CD4-positive, CD25-positive, alpha-beta regulatory T cell (primary cell): Measurements from ENCODE around the gene IL4I1. TPM values are rescaled to one million over a fixed set of nuclear protein-coding genes. Genes with fewer than 3 reads are reported as not detected.

Experiments
- ATAC-seq, 2 donors: fragments of 150-1000 bp; cut with Tn5 transposase; one replicate each; pipeline ENCODE4 v1.10.0; 2021; ENCODE audit warnings: low read depth in 2 of 2, moderate number of reproducible peaks in 2 of 2, moderate library complexity in 1 of 2
- DNase-seq, 3 donors: peaks; one replicate each; pipeline versions ENCODE4 v3.0.0 to v3.0.0-alpha.2; 2012 to 2022; ENCODE audit warnings: mixed read lengths in 1 of 3
- H3K27ac ChIP-seq: one replicate; pipeline ENCODE4 v1.7.0; 2013; ENCODE audit warnings: mild to moderate bottlenecking, low read length; ENCODE audit not compliant: insufficient read depth, poor library complexity, severe bottlenecking
- H3K27me3 ChIP-seq: one replicate; pipeline ENCODE4 v1.7.0; 2013; ENCODE audit warnings: low read length; ENCODE audit not compliant: control insufficient read depth, insufficient read depth
- H3K36me3 ChIP-seq: one replicate; pipeline ENCODE4 v1.7.0; 2013; ENCODE audit warnings: mild to moderate bottlenecking, low read length, moderate library complexity; ENCODE audit not compliant: control insufficient read depth, insufficient read depth
- H3K4me1 ChIP-seq: 2 replicates; pipeline ENCODE4 v1.7.0; 2013; ENCODE audit warnings: mild to moderate bottlenecking, low read length; ENCODE audit not compliant: insufficient read depth, control insufficient read depth, poor library complexity, severe bottlenecking
- H3K4me3 ChIP-seq: one replicate; pipeline ENCODE4 v1.7.0; 2013; ENCODE audit warnings: low read depth, mild to moderate bottlenecking, low read length, moderate library complexity
- H3K9me3 ChIP-seq, 2 experiments: 1 replicate in 1 of 2; 2 replicates in 1 of 2; pipeline ENCODE4 v1.7.0; 2013; ENCODE audit warnings: low read length in 2 of 2, mild to moderate bottlenecking in 1 of 2, moderate library complexity in 1 of 2; ENCODE audit not compliant: control insufficient read depth in 2 of 2
- H3K27ac Mint-ChIP-seq, 3 donors: one replicate each; pipeline ENCODE4 v1.8.0; 2020 to 2022; ENCODE audit warnings: mild to moderate bottlenecking in 3 of 3, mixed read lengths in 3 of 3, moderate library complexity in 2 of 3
- H3K27me3 Mint-ChIP-seq: one replicate; pipeline ENCODE4 v1.8.0; 2022; ENCODE audit warnings: mild to moderate bottlenecking, mixed read lengths
- H3K36me3 Mint-ChIP-seq: one replicate; pipeline ENCODE4 v1.8.0; 2020; ENCODE audit warnings: mixed read lengths
- H3K4me1 Mint-ChIP-seq, 4 donors: one replicate each; pipeline ENCODE4 v1.8.0; 2020 to 2022; ENCODE audit warnings: mixed read lengths in 4 of 4, mild to moderate bottlenecking in 1 of 4
- H3K4me3 Mint-ChIP-seq, 4 donors: one replicate each; pipeline ENCODE4 v1.8.0; 2020 to 2022; ENCODE audit warnings: mild to moderate bottlenecking in 4 of 4, mixed read lengths in 4 of 4, moderate library complexity in 3 of 4
- H3K9me3 Mint-ChIP-seq, 7 donors: one replicate each; pipeline ENCODE4 v1.8.0; 2020 to 2022; ENCODE audit warnings: mixed read lengths in 7 of 7, mild to moderate bottlenecking in 3 of 7, moderate library complexity in 2 of 7
- polyA plus RNA-seq, 4 donors: library from polyadenylated mRNA; unstranded; fragments of 300-500 nt; fragmentation: Illumina TruSeq; gene quantifications; one replicate each; pipeline ENCODE4 v1.2.3, GENCODE V29; 2021
- total RNA-seq: library from RNA; stranded (reverse); gene quantifications from one replicate; pipeline ENCODE4 v1.2.3, GENCODE V29; 2022

IL4I1 gene
- total and polyA plus RNA-seq, 5 donors from 2014 or later = 0.20 to 3.7 (median 0.37) TPM

DNA sequence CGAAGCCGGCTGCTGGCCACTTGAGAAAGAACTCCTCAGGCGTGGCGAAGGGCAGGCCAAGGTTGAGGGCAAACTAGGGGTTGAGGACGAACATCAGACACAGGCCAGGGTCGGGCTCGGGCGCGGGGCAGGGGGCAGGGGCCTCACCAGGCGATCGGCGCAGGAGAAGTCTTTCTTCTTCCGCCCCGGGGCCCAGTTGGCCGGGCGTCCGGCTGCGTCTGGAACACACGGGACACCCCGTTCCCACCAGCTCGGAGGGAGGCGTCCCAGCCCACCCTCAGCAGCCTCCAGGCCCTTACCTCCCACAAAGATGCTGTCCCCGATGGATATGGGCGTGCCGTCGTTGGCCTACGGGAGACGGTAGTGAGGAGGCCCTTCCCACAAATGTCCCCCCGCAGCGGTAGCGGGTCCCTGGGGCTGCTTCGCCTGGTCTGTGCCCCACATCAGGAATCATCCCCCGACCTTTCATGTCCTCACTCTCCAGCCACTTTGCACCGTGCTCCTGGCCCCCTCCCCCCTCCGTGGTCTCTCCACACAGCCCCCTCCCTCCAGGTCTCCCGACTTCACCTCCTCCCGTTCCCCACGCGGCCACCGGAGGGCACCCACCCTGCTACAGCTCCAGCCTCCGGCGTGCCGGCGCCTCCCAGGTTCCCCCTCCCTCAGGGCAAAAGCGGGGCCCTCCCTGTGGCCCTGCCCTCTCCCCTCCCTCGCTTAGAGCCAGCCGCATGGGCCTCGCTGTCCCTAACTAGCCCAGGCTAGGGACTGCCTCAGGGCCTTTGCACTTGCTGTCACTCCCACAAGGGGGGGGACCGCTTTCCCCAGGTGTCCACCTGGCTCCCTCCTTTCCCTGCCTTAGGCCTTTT is 34.1 kb downstream of the IL4I1 start:
- peaks cover 5% of the 10 kb centered on the region for H3K36me3 Mint-ChIP-seq

DNA sequence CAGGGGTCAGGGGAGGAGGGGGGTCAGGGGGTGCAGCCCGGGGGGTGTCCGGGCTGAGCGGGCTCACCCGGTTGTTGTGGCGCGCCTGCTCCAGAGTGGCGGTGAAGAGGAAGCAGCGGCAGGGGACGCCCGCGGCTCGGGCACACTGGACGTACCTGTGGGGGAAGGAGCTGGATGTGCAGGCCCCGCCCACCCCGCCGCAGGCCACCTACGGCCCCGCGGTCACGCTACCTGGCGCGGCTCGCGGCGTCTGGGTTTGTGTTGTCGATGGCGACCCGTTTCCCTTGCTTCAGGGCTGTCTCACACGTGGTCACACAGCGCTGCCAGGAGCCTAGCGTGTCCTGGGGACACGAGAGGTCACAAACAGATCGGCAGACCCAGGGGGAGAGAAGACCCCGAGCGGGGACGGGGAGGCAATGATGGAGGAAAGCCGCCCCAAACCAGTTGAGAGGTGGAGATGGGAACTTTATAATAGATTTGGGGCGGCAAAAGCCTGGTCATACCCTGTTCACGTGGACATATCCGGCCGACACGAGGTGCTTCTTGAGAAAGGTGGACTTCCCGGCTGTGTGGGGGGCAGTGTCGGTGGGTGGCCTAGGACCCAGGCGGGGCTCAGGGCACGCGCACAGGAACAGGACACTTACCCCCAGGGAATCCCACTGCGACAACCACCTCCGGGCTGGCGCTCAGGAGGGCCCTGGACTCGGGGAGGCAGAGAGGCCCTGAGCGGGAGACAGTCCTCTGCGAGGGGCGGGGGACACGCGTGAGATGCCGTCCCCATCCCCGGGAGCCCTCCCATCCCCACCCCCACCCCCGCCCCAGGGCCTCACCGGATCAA is 34.9 kb downstream of the IL4I1 start:
- peaks cover 0 to 1% (median 0%) of the 10 kb centered on the region in 7 donors for H3K9me3 Mint-ChIP-seq
- Histone ChIP-seq H3K27ac (no peak overlapping the region), H3K9me3 (no peaks in the 10 kb centered on the region), H3K27me3 (no peaks in the 10 kb centered on the region), H3K36me3 (peaks cover 29% of the 10 kb centered on the region), H3K4me3 (no peak overlapping the region), H3K4me1 (peaks cover 12% of the 10 kb centered on the region)
- DNase-seq = no peak
- peak overlapping the region in 1 of 3 donors; percentile 56 for H3K27ac Mint-ChIP-seq
- no peak for ATAC-seq
- peaks cover 5% of the 10 kb centered on the region for H3K36me3 Mint-ChIP-seq
- peak overlapping the region in 1 of 4 donors; percentile 38 for H3K4me3 Mint-ChIP-seq
- peaks cover 0 to 24% (median 14%) of the 10 kb centered on the region in 4 donors for H3K4me1 Mint-ChIP-seq
- no peaks in the 10 kb centered on the region for H3K27me3 Mint-ChIP-seq

More for the DNA sequence above, 34.1 kb downstream of the IL4I1 start:
- Histone ChIP-seq H3K4me3 (no peak overlapping the region), H3K27ac (no peak overlapping the region), H3K27me3 (no peaks in the 10 kb centered on the region), H3K36me3 (peaks cover 27% of the 10 kb centered on the region), H3K9me3 (no peaks in the 10 kb centered on the region), H3K4me1 (peaks cover 18% of the 10 kb centered on the region)
- H3K27ac Mint-ChIP-seq = no peak overlapping the region
- peaks cover 7% of the 10 kb centered on the region for H3K27me3 Mint-ChIP-seq
- H3K4me1 Mint-ChIP-seq = peaks cover 0 to 30% (median 14%) of the 10 kb centered on the region in 4 donors
- no peak for ATAC-seq
- H3K4me3 Mint-ChIP-seq = peak overlapping the region in 2 of 4 donors; percentile 2 to 47
- DNase-seq = no peak
- peaks cover 0 to 1% (median 0%) of the 10 kb centered on the region in 7 donors for H3K9me3 Mint-ChIP-seq

DNA sequence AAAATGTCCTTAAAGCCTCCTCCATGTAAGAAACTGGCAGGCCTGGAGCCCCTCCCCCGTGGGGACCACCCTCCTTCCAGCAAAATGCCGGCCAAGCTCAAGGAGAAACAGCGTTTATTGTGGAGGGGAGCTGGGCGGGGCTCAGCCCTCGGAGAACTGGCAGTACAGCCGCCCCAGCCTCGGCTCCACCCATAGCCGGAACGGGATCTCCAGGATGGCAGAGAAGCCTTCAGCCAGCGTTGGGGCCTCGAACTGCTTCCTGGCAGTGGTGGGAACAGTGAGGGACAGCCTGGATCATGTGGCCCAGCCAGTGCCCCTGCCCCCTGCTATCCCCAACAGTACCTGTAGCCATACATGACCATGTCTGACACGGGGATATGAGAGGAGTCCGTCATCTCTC is 35.6 kb downstream of the IL4I1 start:
- H3K27ac Mint-ChIP-seq = no peak overlapping the region
- no peak overlapping the region for H3K4me3 Mint-ChIP-seq
- peaks cover 5% of the 10 kb centered on the region for H3K36me3 Mint-ChIP-seq
- H3K9me3 Mint-ChIP-seq = peaks cover 0 to 1% (median 0%) of the 10 kb centered on the region in 7 donors
- Histone ChIP-seq H3K36me3 (peaks cover 29% of the 10 kb centered on the region), H3K4me3 (no peak overlapping the region), H3K9me3 (no peaks in the 10 kb centered on the region), H3K4me1 (peaks cover 6% of the 10 kb centered on the region), H3K27ac (no peak overlapping the region), H3K27me3 (no peaks in the 10 kb centered on the region)
- DNase-seq = no peak
- ATAC-seq = no peak
- no peaks in the 10 kb centered on the region for H3K27me3 Mint-ChIP-seq
- peaks cover 0 to 17% (median 9%) of the 10 kb centered on the region in 4 donors for H3K4me1 Mint-ChIP-seq

DNA sequence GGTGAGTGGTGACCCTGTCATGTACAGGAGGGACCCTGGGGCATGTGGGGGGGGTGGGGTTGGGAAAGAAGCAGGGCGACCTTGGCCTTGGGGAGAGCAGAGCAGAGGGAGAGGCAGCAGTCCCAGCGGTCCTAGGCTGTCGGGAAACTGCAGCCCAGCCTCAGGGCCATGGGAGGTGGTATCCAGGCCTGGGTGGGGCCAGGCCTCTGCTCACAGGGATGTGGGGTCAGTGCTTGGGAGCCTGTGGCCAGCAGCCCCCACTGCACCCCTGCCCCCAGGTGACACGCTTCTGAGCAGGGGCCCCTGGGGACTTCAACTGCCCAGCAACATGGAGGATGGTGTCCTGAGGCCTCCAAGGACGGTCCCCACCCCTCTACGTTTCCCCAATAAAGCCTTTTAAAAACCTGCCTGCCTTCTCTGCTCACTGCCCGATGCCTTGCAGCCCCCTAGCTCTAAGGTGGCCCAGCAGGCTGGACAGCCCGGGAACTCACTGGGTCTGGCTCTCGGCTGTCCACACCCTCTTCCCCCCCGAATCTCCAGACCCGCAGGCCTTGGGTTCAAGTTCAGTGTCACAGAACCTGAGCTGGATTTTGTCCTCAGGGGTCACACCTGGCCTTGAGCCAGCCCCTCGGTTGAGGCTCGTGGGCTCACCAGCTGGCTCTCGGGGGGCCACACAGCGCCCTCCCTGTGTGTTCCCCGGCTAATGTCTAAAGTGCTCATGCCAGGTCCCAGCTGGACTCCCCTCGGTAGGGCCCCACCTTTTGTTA is 36.2 kb downstream of the IL4I1 start:
- no peak overlapping the region for H3K27ac ChIP-seq
- no peaks in the 10 kb centered on the region for H3K9me3 ChIP-seq
- no peaks in the 10 kb centered on the region for H3K4me1 ChIP-seq
- H3K4me1 Mint-ChIP-seq = peaks cover 0 to 14% (median 4%) of the 10 kb centered on the region in 4 donors
- H3K36me3 ChIP-seq = peaks cover 29% of the 10 kb centered on the region
- peaks cover 0 to 1% (median 0%) of the 10 kb centered on the region in 7 donors for H3K9me3 Mint-ChIP-seq
- no peak overlapping the region for H3K4me3 Mint-ChIP-seq
- peak overlapping the region in 1 of 3 donors; percentile 48 for H3K27ac Mint-ChIP-seq
- ATAC-seq (no peak), DNase-seq (no peak)
- no peaks in the 10 kb centered on the region for H3K27me3 ChIP-seq
- no peaks in the 10 kb centered on the region for H3K27me3 Mint-ChIP-seq
- peaks cover 5% of the 10 kb centered on the region for H3K36me3 Mint-ChIP-seq
- H3K4me3 ChIP-seq = no peak overlapping the region

DNA sequence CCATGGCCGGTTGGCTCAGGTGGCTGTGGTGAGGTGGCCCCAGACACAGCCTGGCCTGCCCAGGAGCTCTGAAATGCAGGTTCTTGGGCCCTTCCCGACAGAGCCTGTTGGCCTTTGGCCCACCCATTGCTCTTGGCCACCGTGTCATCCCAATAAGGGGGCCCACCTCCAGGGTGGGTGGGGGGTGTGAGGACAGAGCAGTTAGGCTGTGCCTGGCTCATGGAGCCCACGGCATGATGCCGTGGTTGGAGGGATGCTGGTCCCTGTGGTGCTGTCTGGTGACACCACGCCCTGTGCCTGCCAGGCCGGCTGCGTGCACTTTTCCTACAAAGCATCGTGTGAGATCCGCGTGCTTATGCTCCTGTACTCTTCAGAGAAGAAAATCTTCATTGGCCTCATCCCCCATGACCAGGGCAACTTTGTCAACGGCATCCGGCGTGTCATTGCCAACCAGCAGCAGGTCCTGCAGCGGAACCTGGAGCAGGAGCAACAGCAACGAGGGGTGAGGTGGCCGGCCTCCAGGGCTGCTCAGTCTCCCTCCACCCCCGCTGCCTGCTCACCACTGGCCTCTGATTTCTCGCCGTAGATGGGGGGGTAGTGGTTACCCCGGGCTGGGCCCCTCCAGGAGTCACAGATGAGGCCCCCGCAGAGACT is 36.9 kb downstream of the IL4I1 start:
- Mint-ChIP-seq H3K27me3 (no peaks in the 10 kb centered on the region), H3K4me1 (peaks cover 0 to 9% (median 3%) of the 10 kb centered on the region in 4 donors), H3K4me3 (no peak overlapping the region), H3K9me3 (peaks cover 0 to 1% (median 0%) of the 10 kb centered on the region in 7 donors), H3K36me3 (peaks cover 5% of the 10 kb centered on the region), H3K27ac (peak overlapping the region in 1 of 3 donors; percentile 48)
- ATAC-seq (no peak), DNase-seq (no peak)
- H3K36me3 ChIP-seq = peaks cover 27% of the 10 kb centered on the region
- no peaks in the 10 kb centered on the region for H3K27me3 ChIP-seq
- H3K9me3 ChIP-seq = no peaks in the 10 kb centered on the region
- H3K4me1 ChIP-seq = no peaks in the 10 kb centered on the region
- no peak overlapping the region for H3K27ac ChIP-seq
- no peak overlapping the region for H3K4me3 ChIP-seq

DNA sequence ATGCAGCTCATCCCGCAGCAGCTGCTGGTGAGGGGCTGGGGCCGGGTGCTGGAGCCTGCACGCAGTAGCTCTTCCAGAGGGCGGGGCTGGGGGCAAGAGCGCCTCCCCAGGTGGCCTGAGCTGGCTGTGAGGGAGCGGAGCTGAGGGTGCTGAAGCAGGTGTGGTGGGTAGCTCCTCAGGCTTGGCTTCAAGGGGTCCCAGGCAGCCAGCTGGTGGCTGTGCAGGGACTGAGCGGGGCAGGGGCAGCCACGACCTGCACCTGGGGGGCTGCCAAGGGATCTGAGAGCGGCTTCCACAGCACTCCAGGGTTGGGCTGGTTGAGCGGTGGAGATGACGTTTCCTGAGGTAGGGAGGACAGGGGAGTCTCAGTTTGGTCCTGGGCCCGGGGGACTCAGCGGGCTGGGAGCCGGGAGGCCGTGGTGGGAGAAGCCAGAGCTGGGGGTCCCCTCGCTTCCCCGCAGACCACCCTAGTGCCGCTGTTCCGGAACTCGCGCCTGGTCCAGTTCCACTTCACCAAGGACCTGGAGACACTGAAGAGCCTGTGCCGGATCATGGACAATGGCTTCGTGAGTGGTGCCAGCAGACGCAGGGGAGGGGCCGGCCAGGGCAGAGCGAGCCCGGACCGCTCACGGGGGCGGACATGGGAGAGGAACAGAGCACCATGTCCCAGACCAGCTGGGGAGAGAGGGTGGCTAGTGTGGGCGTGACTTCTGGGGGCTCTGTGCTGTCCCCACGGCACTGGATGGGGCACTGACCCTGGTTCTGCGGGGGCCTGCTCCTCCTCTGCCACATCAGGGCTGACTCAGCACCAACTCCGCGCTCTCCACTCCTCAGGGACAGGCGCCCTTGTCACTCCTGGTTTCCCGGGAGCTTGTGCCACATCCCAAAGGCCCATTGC is 38.4 kb downstream of the IL4I1 start:
- Mint-ChIP-seq H3K27me3 (no peaks in the 10 kb centered on the region), H3K4me3 (peak overlapping the region in 1 of 4 donors; percentile 49), H3K4me1 (peaks cover 0 to 10% (median 2%) of the 10 kb centered on the region in 4 donors), H3K27ac (no peak overlapping the region), H3K9me3 (peaks cover 0 to 1% (median 0%) of the 10 kb centered on the region in 7 donors), H3K36me3 (peaks cover 3% of the 10 kb centered on the region)
- DNase-seq (no peak), ATAC-seq (no peak)
- H3K4me1 ChIP-seq = no peaks in the 10 kb centered on the region
- no peaks in the 10 kb centered on the region for H3K27me3 ChIP-seq
- H3K4me3 ChIP-seq = no peak overlapping the region
- H3K27ac ChIP-seq = no peak overlapping the region
- peaks cover 23% of the 10 kb centered on the region for H3K36me3 ChIP-seq
- H3K9me3 ChIP-seq = no peaks in the 10 kb centered on the region
